Activated CD8-positive, alpha-beta memory T cell treated with anti-CD3 and anti-CD28 coated beads for 24 hours (primary cell): ENCODE results near the gene DPYSL4.
"Not testable (repeated sequence)": the region's sequence is repeated elsewhere in the genome, so short reads cannot be mapped to it uniquely, and the experiment has no call there.

Experiments used
- DNase-seq: peaks from one replicate; pipeline ENCODE4 v3.0.0-alpha.2; 2020

Gene DPYSL4

GRCh38 chr10:132209130-132209529 lies 22.4 kb downstream of the DPYSL4 start:
- no peak for DNase-seq

GRCh38 chr10:132209978-132210530 lies 23.3 kb downstream of the DPYSL4 start:
- DNase-seq = no peak

GRCh38 chr10:132210766-132211165 lies 24.0 kb downstream of the DPYSL4 start:
- DNase-seq = no peak

GRCh38 chr10:132211246-132211645 lies 24.5 kb downstream of the DPYSL4 start:
- DNase-seq = no peak

GRCh38 chr10:132212816-132213215 lies 26.1 kb downstream of the DPYSL4 start:
- no peak for DNase-seq

GRCh38 chr10:132213917-132214316 lies 27.2 kb downstream of the DPYSL4 start:
- DNase-seq = no peak

- DNase-seq = not testable (repeated sequence)
Measured at GRCh38 chr10:132216441-132216840, 29.7 kb downstream of the DPYSL4 start.

- DNase-seq = no peak
Measured at GRCh38 chr10:132219486-132219885, 32.7 kb downstream of the DPYSL4 start.

- no peak for DNase-seq
Measured at GRCh38 chr10:132220061-132220460, 33.3 kb downstream of the DPYSL4 start.

GRCh38 chr10:132220996-132221395 lies 34.2 kb downstream of the DPYSL4 start:
- DNase-seq = not testable (repeated sequence)

- no peak for DNase-seq
Measured at GRCh38 chr10:132222726-132223125, 36.0 kb downstream of the DPYSL4 start.

GRCh38 chr10:132223156-132223590 lies 36.4 kb downstream of the DPYSL4 start:
- DNase-seq = peak; percentile 81

- no peak for DNase-seq
Measured at GRCh38 chr10:132223611-132224342, 37.0 kb downstream of the DPYSL4 start.

GRCh38 chr10:132224343-132225072 lies 37.8 kb downstream of the DPYSL4 start:
- DNase-seq = no peak

- DNase-seq = no peak
Measured at GRCh38 chr10:132225073-132225848, 38.5 kb downstream of the DPYSL4 start.

- no peak for DNase-seq
Measured at GRCh38 chr10:132225849-132226205, 39.1 kb downstream of the DPYSL4 start.

- no peak for DNase-seq
Measured at GRCh38 chr10:132226586-132227405, 40.0 kb downstream of the DPYSL4 start.

- DNase-seq = no peak
Measured at GRCh38 chr10:132227851-132228390, 41.2 kb downstream of the DPYSL4 start.

- DNase-seq = no peak
Measured at GRCh38 chr10:132228616-132229015, 41.9 kb downstream of the DPYSL4 start.

GRCh38 chr10:132229096-132229495 lies 42.3 kb downstream of the DPYSL4 start:
- DNase-seq = no peak

GRCh38 chr10:132229834-132230556 lies 43.2 kb downstream of the DPYSL4 start:
- DNase-seq = peak; percentile 67
